Measurements from ENCODE around the gene BORCS6. TPM values are rescaled to one million over a fixed set of nuclear protein-coding genes. Genes with fewer than 3 reads are reported as not detected.

Gene BORCS6
- total RNA-seq, 1 experiment from 2014 or later: 6.4 TPM

DNA sequence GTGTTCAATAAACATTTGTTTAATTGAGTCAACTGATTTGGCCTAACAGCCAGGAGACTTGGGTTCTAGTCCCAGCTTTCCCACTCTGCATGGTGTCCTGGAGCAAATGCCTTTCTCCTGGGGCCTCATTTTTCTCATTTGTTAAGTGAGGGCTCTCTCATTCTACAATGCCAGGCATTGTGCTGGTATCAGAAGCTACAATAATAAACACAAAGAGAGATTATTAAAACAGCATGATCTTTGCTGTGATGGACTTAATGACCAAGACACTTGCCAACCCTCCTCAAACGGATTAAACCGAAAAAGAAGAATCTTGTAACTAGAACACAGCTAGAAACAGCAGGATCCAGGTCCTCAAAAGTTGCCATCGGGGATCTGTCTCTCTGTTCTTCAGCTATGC is 22.5 kb downstream of the BORCS6 start:
- peaks cover 22 to 25% of the 10 kb centered on the region in 2 experiments for H3K4me1 ChIP-seq (ENCODE audit: control insufficient read depth in 1 of 2, insufficient read depth in 2 of 2, low read length in 2 of 2)
- no peaks in the 10 kb centered on the region for H3K27me3 ChIP-seq (ENCODE audit: insufficient read depth, low read length)
- H4K20me1 ChIP-seq (ENCODE audit: insufficient read depth): no peaks in the 10 kb centered on the region
- ChIA-PET POLR2A (interaction anchor here (0.6 kb wide), 1 partner anchor 18 kb away, joined by 3 read pairs; no protein-coding TSS in a partner anchor), RAD21 (ENCODE audit: low non-redundant PET in 1 of 2, low total read pairs in 2 of 2, uncharacterized antibody in 2 of 2, unreplicated experiment in 2 of 2) (no interaction called here), CTCF (interaction anchor here (1.3 kb wide), 1 partner anchor 48 kb away, joined by 3 read pairs; no protein-coding TSS in a partner anchor)
- no peak overlapping the region for H2AFZ ChIP-seq (ENCODE audit: low read depth, low read length, poor library complexity, severe bottlenecking)
- BruUV-seq (replicated peaks): no TSS peak
- no peak overlapping the region for H3K27ac ChIP-seq (ENCODE audit: low read depth, low read length)
- no peak overlapping the region for H3K4me2 ChIP-seq (ENCODE audit: low read length)
- TF ChIP-seq MAX (IDR thresholded peaks at IDR 0.05) (no peak), TCF7L2 (IDR thresholded peaks at IDR 0.05; ENCODE audit: borderline replicate concordance, extremely low read depth, insufficient read depth, insufficient read length) (no peak), SRF (IDR thresholded peaks at IDR 0.05; ENCODE audit: low read depth) (no peak), POLR2AphosphoS5 (IDR thresholded peaks at IDR 0.05; ENCODE audit: low read depth, low read length) (no peak), ZNF274 (IDR thresholded peaks at IDR 0.05; ENCODE audit: low read depth, low read length) (no peak), SP1 (IDR thresholded peaks at IDR 0.05; ENCODE audit: low read depth) (no peak), EZH2phosphoT487 (IDR thresholded peaks at IDR 0.05; ENCODE audit: borderline replicate concordance) (no peak), POLR2A (IDR thresholded peaks at IDR 0.05; ENCODE audit: borderline replicate concordance, extremely low read depth, insufficient read depth, insufficient read length) (no peak), CEBPB (IDR thresholded peaks at IDR 0.05; ENCODE audit: low read depth) (no peak), EZH2 (IDR thresholded peaks at IDR 0.05) (no peak)
- TF ChIP-seq, protein P1, sequence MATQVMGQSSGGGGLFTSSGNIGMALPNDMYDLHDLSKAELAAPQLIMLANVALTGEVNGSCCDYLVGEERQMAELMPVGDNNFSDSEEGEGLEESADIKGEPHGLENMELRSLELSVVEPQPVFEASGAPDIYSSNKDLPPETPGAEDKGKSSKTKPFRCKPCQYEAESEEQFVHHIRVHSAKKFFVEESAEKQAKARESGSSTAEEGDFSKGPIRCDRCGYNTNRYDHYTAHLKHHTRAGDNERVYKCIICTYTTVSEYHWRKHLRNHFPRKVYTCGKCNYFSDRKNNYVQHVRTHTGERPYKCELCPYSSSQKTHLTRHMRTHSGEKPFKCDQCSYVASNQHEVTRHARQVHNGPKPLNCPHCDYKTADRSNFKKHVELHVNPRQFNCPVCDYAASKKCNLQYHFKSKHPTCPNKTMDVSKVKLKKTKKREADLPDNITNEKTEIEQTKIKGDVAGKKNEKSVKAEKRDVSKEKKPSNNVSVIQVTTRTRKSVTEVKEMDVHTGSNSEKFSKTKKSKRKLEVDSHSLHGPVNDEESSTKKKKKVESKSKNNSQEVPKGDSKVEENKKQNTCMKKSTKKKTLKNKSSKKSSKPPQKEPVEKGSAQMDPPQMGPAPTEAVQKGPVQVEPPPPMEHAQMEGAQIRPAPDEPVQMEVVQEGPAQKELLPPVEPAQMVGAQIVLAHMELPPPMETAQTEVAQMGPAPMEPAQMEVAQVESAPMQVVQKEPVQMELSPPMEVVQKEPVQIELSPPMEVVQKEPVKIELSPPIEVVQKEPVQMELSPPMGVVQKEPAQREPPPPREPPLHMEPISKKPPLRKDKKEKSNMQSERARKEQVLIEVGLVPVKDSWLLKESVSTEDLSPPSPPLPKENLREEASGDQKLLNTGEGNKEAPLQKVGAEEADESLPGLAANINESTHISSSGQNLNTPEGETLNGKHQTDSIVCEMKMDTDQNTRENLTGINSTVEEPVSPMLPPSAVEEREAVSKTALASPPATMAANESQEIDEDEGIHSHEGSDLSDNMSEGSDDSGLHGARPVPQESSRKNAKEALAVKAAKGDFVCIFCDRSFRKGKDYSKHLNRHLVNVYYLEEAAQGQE (IDR thresholded peaks at IDR 0.05; ENCODE audit: low read depth): no peak
- TF ChIP-seq, protein P2, sequence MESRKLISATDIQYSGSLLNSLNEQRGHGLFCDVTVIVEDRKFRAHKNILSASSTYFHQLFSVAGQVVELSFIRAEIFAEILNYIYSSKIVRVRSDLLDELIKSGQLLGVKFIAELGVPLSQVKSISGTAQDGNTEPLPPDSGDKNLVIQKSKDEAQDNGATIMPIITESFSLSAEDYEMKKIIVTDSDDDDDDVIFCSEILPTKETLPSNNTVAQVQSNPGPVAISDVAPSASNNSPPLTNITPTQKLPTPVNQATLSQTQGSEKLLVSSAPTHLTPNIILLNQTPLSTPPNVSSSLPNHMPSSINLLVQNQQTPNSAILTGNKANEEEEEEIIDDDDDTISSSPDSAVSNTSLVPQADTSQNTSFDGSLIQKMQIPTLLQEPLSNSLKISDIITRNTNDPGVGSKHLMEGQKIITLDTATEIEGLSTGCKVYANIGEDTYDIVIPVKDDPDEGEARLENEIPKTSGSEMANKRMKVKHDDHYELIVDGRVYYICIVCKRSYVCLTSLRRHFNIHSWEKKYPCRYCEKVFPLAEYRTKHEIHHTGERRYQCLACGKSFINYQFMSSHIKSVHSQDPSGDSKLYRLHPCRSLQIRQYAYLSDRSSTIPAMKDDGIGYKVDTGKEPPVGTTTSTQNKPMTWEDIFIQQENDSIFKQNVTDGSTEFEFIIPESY (IDR thresholded peaks at IDR 0.05; ENCODE audit: extremely low read depth, insufficient replicate concordance, low read length): no peak
- H3K9ac ChIP-seq (ENCODE audit: low read length): no peak overlapping the region
- no peaks in the 10 kb centered on the region for H3K9me2 ChIP-seq (ENCODE audit: insufficient read depth)
- peaks cover 1% of the 10 kb centered on the region; the same call in 1 of the 2 replicates for H3K79me2 ChIP-seq (ENCODE audit: insufficient read depth, low read length)
- ATAC-seq (no peak), DNase-seq (ENCODE audit: low read depth, low spot score) (no peak)
- H3K4me3 ChIP-seq (replicated peaks in 1 of 2; ENCODE audit: low read depth in 1 of 2, low read length in 2 of 2): no peak overlapping the region
- H3K36me3 ChIP-seq (ENCODE audit: control insufficient read depth in 1 of 2, insufficient read depth in 2 of 2, low read length in 2 of 2): no peaks in the 10 kb centered on the region
- no peaks in the 10 kb centered on the region for H3K9me3 ChIP-seq (ENCODE audit: control insufficient read depth in 1 of 2, insufficient read depth in 1 of 2, low read depth in 1 of 2, low read length in 2 of 2)
- intact Hi-C loops (cut with micrococcal nuclease): no loop called here
